ENCODE measurements around the gene LIMD2.
A peak's percentile ranks its signal among the peaks of the same experiment; 100 is the strongest.

Gene LIMD2

GRCh38 chr17:63694950-63695773, 4.8 kb downstream of the LIMD2 start:
- H3K36me3 ChIP-seq (ENCODE audit: control insufficient read depth, insufficient read depth, low read length), result peaks cover 55% of the 10 kb centered on the region
- H3K4me3 ChIP-seq (ENCODE audit: insufficient read depth, low read depth, low read length, poor library complexity, severe bottlenecking), result no peak overlapping the region
- H3K4me1 ChIP-seq (ENCODE audit: control insufficient read depth, insufficient read depth, low read length, poor library complexity, severe bottlenecking), result peaks cover 44% of the 10 kb centered on the region
- no peak for DNase-seq
- no peaks in the 10 kb centered on the region for H3K9me3 ChIP-seq (ENCODE audit: control insufficient read depth, low read length)
- no peaks in the 10 kb centered on the region for H3K27me3 ChIP-seq (replicated peaks; ENCODE audit: control insufficient read depth, insufficient read depth, low read length, poor library complexity, severe bottlenecking)
- peak overlapping the region; percentile 46 for H3K27ac ChIP-seq (ENCODE audit: insufficient read depth, low read length, poor library complexity, severe bottlenecking)

- no peak overlapping the region for H3K4me3 ChIP-seq (ENCODE audit: insufficient read depth, low read depth, low read length, poor library complexity, severe bottlenecking)
- H3K27ac ChIP-seq (ENCODE audit: insufficient read depth, low read length, poor library complexity, severe bottlenecking), result peak overlapping the region; percentile 46
- peaks cover 44% of the 10 kb centered on the region for H3K4me1 ChIP-seq (ENCODE audit: control insufficient read depth, insufficient read depth, low read length, poor library complexity, severe bottlenecking)
- H3K27me3 ChIP-seq (replicated peaks; ENCODE audit: control insufficient read depth, insufficient read depth, low read length, poor library complexity, severe bottlenecking), result no peaks in the 10 kb centered on the region
- DNase-seq, result peak in 1 of 3 donors; percentile 12
- H3K36me3 ChIP-seq (ENCODE audit: control insufficient read depth, insufficient read depth, low read length), result peaks cover 63% of the 10 kb centered on the region
- no peaks in the 10 kb centered on the region for H3K9me3 ChIP-seq (ENCODE audit: control insufficient read depth, low read length)
Observed at GRCh38 chr17:63694229-63694949, 5.5 kb downstream of the LIMD2 start.

DNA sequence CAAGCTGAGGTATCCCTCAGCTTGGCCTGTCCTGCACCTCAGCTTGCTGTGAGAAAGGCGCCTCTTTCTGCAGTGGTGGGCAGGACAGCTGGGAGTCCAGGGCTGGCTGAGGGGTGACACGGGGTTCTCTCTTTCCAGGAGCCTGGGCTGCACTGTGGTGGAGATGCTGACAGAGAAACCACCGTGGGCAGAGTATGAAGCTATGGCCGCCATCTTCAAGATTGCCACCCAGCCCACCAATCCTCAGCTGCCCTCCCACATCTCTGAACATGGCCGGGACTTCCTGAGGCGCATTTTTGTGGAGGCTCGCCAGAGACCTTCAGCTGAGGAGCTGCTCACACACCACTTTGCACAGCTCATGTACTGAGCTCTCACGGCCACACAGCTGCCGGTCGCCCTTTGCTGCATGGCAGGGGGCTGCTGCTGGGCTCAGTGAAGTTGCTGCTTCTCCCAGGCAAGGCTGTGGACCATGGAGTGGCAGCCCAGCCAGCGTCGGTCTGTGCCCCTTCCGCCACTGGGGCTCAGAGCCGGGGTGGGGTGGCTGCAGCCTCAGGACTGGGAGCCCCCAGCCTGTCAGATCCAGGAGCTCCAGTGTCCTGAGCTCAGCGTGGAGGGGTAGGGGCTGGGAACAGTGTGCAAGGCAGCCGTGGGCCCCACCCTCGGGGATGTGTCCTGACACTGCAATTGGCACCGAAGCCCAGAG, 6.4 kb downstream of the LIMD2 start:
- H3K4me1 ChIP-seq (ENCODE audit: control insufficient read depth, insufficient read depth, low read length, poor library complexity, severe bottlenecking), result peaks cover 44% of the 10 kb centered on the region
- DNase-seq, result no peak
- no peaks in the 10 kb centered on the region for H3K27me3 ChIP-seq (replicated peaks; ENCODE audit: control insufficient read depth, insufficient read depth, low read length, poor library complexity, severe bottlenecking)
- H3K36me3 ChIP-seq (ENCODE audit: control insufficient read depth, insufficient read depth, low read length), result peaks cover 65% of the 10 kb centered on the region
- no peaks in the 10 kb centered on the region for H3K9me3 ChIP-seq (ENCODE audit: control insufficient read depth, low read length)
- no peak overlapping the region for H3K4me3 ChIP-seq (ENCODE audit: insufficient read depth, low read depth, low read length, poor library complexity, severe bottlenecking)
- no peak overlapping the region for H3K27ac ChIP-seq (ENCODE audit: insufficient read depth, low read length, poor library complexity, severe bottlenecking)

GRCh38 chr17:63692195-63692816, 7.6 kb downstream of the LIMD2 start:
- DNase-seq, result no peak
- H3K36me3 ChIP-seq (ENCODE audit: control insufficient read depth, insufficient read depth, low read length), result peaks cover 66% of the 10 kb centered on the region
- no peak overlapping the region for H3K4me3 ChIP-seq (ENCODE audit: insufficient read depth, low read depth, low read length, poor library complexity, severe bottlenecking)
- H3K27me3 ChIP-seq (replicated peaks; ENCODE audit: control insufficient read depth, insufficient read depth, low read length, poor library complexity, severe bottlenecking), result no peaks in the 10 kb centered on the region
- peaks cover 33% of the 10 kb centered on the region for H3K4me1 ChIP-seq (ENCODE audit: control insufficient read depth, insufficient read depth, low read length, poor library complexity, severe bottlenecking)
- no peaks in the 10 kb centered on the region for H3K9me3 ChIP-seq (ENCODE audit: control insufficient read depth, low read length)
- peak overlapping the region; percentile 5 for H3K27ac ChIP-seq (ENCODE audit: insufficient read depth, low read length, poor library complexity, severe bottlenecking)

DNA sequence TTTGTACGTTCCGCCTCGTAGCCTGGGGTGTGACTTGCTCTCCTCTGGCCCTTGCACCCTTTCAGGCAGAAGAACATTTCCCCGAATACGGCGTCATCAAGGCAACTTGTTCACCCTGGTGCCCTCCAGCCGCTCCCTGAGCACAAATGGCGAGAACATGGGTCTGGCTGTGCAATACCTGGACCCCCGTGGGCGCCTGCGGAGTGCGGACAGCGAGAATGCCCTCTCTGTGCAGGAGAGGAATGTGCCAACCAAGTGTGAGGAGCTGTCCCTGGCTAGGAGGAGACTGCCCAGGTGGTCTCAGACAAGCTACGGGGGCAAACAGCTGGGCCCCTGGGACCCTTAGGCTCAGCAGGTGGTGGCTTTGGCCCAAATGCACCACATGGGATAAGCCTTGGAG, 10.4 kb downstream of the LIMD2 start:
- H3K36me3 ChIP-seq (ENCODE audit: control insufficient read depth, insufficient read depth, low read length), result peaks cover 65% of the 10 kb centered on the region
- no peaks in the 10 kb centered on the region for H3K27me3 ChIP-seq (replicated peaks; ENCODE audit: control insufficient read depth, insufficient read depth, low read length, poor library complexity, severe bottlenecking)
- H3K9me3 ChIP-seq (ENCODE audit: control insufficient read depth, low read length), result no peaks in the 10 kb centered on the region
- H3K4me1 ChIP-seq (ENCODE audit: control insufficient read depth, insufficient read depth, low read length, poor library complexity, severe bottlenecking), result peaks cover 6% of the 10 kb centered on the region
- DNase-seq, result no peak
- no peak overlapping the region for H3K4me3 ChIP-seq (ENCODE audit: insufficient read depth, low read depth, low read length, poor library complexity, severe bottlenecking)
- H3K27ac ChIP-seq (ENCODE audit: insufficient read depth, low read length, poor library complexity, severe bottlenecking), result no peak overlapping the region

DNA sequence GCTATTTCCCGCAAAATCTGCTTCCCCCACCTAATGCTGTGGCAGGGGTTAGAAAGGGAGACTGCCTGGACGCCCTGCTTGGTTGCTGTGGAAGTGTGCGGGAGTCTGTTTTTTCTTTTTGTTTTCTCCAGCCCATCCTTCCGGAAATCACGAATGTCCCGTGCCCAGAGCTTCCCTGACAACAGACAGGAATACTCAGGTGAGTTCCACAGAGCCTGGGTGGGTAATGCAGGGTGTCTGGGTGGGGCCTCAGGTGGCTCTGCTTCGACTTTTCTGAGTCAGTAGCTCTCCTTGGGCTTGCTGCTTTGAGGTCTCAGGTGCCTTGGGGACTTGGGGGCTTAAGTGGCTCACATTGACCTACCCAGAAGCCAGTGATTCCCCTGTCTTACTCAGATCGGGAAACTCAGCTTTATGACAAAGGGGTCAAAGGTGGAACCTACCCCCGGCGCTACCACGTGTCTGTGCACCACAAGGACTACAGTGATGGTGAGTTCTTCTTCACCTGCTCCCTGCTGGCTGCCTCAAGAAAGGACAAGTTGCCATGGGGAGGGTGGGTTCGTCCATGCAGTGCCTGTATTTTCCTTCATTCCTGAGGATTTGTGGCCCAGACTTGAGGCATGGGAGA, 11.4 kb downstream of the LIMD2 start:
- H3K27me3 ChIP-seq (replicated peaks; ENCODE audit: control insufficient read depth, insufficient read depth, low read length, poor library complexity, severe bottlenecking), result no peaks in the 10 kb centered on the region
- H3K4me1 ChIP-seq (ENCODE audit: control insufficient read depth, insufficient read depth, low read length, poor library complexity, severe bottlenecking), result no peaks in the 10 kb centered on the region
- peaks cover 66% of the 10 kb centered on the region for H3K36me3 ChIP-seq (ENCODE audit: control insufficient read depth, insufficient read depth, low read length)
- no peak overlapping the region for H3K27ac ChIP-seq (ENCODE audit: insufficient read depth, low read length, poor library complexity, severe bottlenecking)
- no peak for DNase-seq
- no peak overlapping the region for H3K4me3 ChIP-seq (ENCODE audit: insufficient read depth, low read depth, low read length, poor library complexity, severe bottlenecking)
- H3K9me3 ChIP-seq (ENCODE audit: control insufficient read depth, low read length), result no peaks in the 10 kb centered on the region

- Histone ChIP-seq H3K27ac (ENCODE audit: insufficient read depth, low read length, poor library complexity, severe bottlenecking) (no peak overlapping the region), H3K4me3 (ENCODE audit: insufficient read depth, low read depth, low read length, poor library complexity, severe bottlenecking) (no peak overlapping the region), H3K27me3 (replicated peaks; ENCODE audit: control insufficient read depth, insufficient read depth, low read length, poor library complexity, severe bottlenecking) (no peaks in the 10 kb centered on the region), H3K9me3 (ENCODE audit: control insufficient read depth, low read length) (no peaks in the 10 kb centered on the region), H3K4me1 (ENCODE audit: control insufficient read depth, insufficient read depth, low read length, poor library complexity, severe bottlenecking) (no peaks in the 10 kb centered on the region), H3K36me3 (ENCODE audit: control insufficient read depth, insufficient read depth, low read length) (peaks cover 70% of the 10 kb centered on the region)
- DNase-seq, result no peak
Observed at GRCh38 chr17:63686138-63686685, 13.7 kb downstream of the LIMD2 start.

DNA sequence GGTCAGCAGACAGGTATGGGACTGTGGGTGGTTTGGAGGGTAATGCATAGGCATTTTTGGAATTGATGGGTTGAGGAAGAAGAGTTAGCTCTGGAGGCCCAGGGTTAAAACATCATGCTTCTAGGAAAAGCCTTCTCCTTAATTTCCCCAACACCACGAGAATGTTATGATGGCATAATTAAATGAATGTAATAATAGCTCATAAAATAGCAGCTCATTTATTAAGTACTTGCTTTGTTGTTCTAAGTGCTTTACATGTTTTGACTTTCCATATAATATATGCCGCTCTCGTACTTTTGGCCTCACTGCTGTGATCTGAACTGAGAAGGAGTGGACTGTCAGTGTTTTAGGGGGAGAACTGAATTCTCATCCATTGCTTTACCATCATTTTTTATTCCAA, 14.3 kb downstream of the LIMD2 start:
- Histone ChIP-seq H3K4me3 (ENCODE audit: insufficient read depth, low read depth, low read length, poor library complexity, severe bottlenecking) (no peak overlapping the region), H3K27me3 (replicated peaks; ENCODE audit: control insufficient read depth, insufficient read depth, low read length, poor library complexity, severe bottlenecking) (no peaks in the 10 kb centered on the region), H3K27ac (ENCODE audit: insufficient read depth, low read length, poor library complexity, severe bottlenecking) (no peak overlapping the region), H3K9me3 (ENCODE audit: control insufficient read depth, low read length) (no peaks in the 10 kb centered on the region), H3K36me3 (ENCODE audit: control insufficient read depth, insufficient read depth, low read length) (peaks cover 67% of the 10 kb centered on the region), H3K4me1 (ENCODE audit: control insufficient read depth, insufficient read depth, low read length, poor library complexity, severe bottlenecking) (no peaks in the 10 kb centered on the region)
- no peak for DNase-seq

DNA sequence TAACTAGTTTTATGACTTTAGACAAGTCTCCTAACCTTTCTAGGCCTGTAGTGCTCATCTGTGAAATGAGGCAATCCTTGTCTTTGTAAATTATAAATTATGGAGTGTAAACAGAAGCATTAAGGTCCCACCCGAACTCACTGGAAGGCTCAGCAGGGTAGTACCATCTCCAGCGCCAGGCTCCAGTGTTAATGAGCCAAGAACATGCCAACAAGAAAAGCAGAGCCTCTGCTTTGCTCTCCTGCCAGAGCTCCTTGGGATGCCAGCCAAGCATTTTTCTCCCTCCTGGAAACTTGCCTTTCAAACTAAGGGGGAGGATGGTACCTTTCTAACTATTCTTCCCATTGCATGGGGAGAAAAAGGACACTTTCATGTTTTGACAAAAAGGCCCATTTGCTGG, 14.9 kb downstream of the LIMD2 start:
- H3K27me3 ChIP-seq (replicated peaks; ENCODE audit: control insufficient read depth, insufficient read depth, low read length, poor library complexity, severe bottlenecking), result no peaks in the 10 kb centered on the region
- no peak for DNase-seq
- no peak overlapping the region for H3K4me3 ChIP-seq (ENCODE audit: insufficient read depth, low read depth, low read length, poor library complexity, severe bottlenecking)
- H3K9me3 ChIP-seq (ENCODE audit: control insufficient read depth, low read length), result no peaks in the 10 kb centered on the region
- H3K4me1 ChIP-seq (ENCODE audit: control insufficient read depth, insufficient read depth, low read length, poor library complexity, severe bottlenecking), result no peaks in the 10 kb centered on the region
- H3K36me3 ChIP-seq (ENCODE audit: control insufficient read depth, insufficient read depth, low read length), result peaks cover 61% of the 10 kb centered on the region
- H3K27ac ChIP-seq (ENCODE audit: insufficient read depth, low read length, poor library complexity, severe bottlenecking), result no peak overlapping the region

Data from effector memory CD4-positive, alpha-beta T cell (primary cell).